Aortic smooth muscle cell (primary cell): ENCODE results near the gene CNPY3. TPM values are rescaled to one million over a fixed set of nuclear protein-coding genes. Genes with fewer than 3 reads are reported as not detected.

Experiments
- total RNA-seq: library from RNA; depleted of rRNA; stranded (reverse); fragments of >200 nt; gene quantifications from 2 replicates; pipeline ENCODE4 v1.2.3, GENCODE V29; 2014

The CNPY3 gene
- total RNA-seq = 25.8 and 31.8 TPM in 2 replicates

GRCh38 chr6:42928986-42929820 lies at the start of gene CNPY3:
CNPY3 (plus strand) TSS chr6:42929480; CDS start chr6:42929571, 91 bp downstream.

GRCh38 chr6:42915732-42916131 lies 13.5 kb upstream of the CNPY3 start, which contains the start of gene PTCRA:
PTCRA (plus strand) TSS chr6:42916053; CDS start chr6:42916070, 17 bp downstream.

GRCh38 chr6:42960243-42961019 lies 31.2 kb downstream of the CNPY3 start, which contains the start of gene GNMT:
GNMT (plus strand) TSS chr6:42960754; CDS start chr6:42960768, 14 bp downstream.

GRCh38 chr6:42978839-42979522 lies 49.7 kb downstream of the CNPY3 start, which contains the start of gene PEX6:
PEX6 (minus strand) TSS chr6:42979181; CDS start chr6:42979150, 31 bp downstream.

GRCh38 chr6:42984001-42984923 lies 55.0 kb downstream of the CNPY3 start, which contains the start of gene PPP2R5D:
PPP2R5D (plus strand) TSS chr6:42984570; CDS start chr6:42984678, 108 bp downstream.

Other genes with a start within 250 kb of the CNPY3 start
- gene PRPH2, start 206.9 kb upstream of the CNPY3 start, total RNA-seq = 0.25 and 0.79 TPM in 2 replicates
- gene TBCC, start 183.4 kb upstream of the CNPY3 start, total RNA-seq = 38.6 and 40.6 TPM in 2 replicates
- 6.2 and 8.0 TPM in 2 replicates for gene BICRAL, start 147.4 kb upstream of the CNPY3 start, total RNA-seq
- gene RPL7L1, start 49.9 kb upstream of the CNPY3 start, total RNA-seq = 78.2 and 79.4 TPM in 2 replicates
- gene PTCRA, start 13.4 kb upstream of the CNPY3 start, total RNA-seq = 0.12 TPM in 1 of 2 replicates, not detected in the other
- 0.19 TPM in 1 of 2 replicates, not detected in the other for gene GNMT, start 31.3 kb downstream of the CNPY3 start, total RNA-seq
- gene PEX6, start 49.7 kb downstream of the CNPY3 start, total RNA-seq = 24.0 and 35.3 TPM in 2 replicates
- gene PPP2R5D, start 55.1 kb downstream of the CNPY3 start, total RNA-seq = 37.7 and 40.0 TPM in 2 replicates
- gene MEA1, start 84.5 kb downstream of the CNPY3 start, total RNA-seq = 81.7 and 91.8 TPM in 2 replicates
- 78.5 and 82.6 TPM in 2 replicates for gene KLHDC3, start 84.8 kb downstream of the CNPY3 start, total RNA-seq
- gene RRP36, start 92.1 kb downstream of the CNPY3 start, total RNA-seq = 100.0 and 110 TPM in 2 replicates
- 28.1 and 36.9 TPM in 2 replicates for gene CUL7, start 124.4 kb downstream of the CNPY3 start, total RNA-seq
- gene MRPL2, start 130.0 kb downstream of the CNPY3 start, total RNA-seq = 15.3 and 16.6 TPM in 2 replicates
- 11.4 and 15.2 TPM in 2 replicates for gene KLC4, start 130.2 kb downstream of the CNPY3 start, total RNA-seq
- 13.2 and 13.7 TPM in 2 replicates for gene PTK7, start 146.8 kb downstream of the CNPY3 start, total RNA-seq
- 14.5 and 15.7 TPM in 2 replicates for gene SRF, start 241.8 kb downstream of the CNPY3 start, total RNA-seq